GM15510 (cell line): ENCODE measurements around the gene DEDD2.

Source experiments
- POLR2A ChIP-seq: IDR thresholded peaks from 3 replicates; pipeline ENCODE4 v1.6.1; 2011; ENCODE audit warnings: borderline replicate concordance; ENCODE audit not compliant: insufficient read length; ENCODE audit errors: extremely low read depth

DEDD2 gene

DNA sequence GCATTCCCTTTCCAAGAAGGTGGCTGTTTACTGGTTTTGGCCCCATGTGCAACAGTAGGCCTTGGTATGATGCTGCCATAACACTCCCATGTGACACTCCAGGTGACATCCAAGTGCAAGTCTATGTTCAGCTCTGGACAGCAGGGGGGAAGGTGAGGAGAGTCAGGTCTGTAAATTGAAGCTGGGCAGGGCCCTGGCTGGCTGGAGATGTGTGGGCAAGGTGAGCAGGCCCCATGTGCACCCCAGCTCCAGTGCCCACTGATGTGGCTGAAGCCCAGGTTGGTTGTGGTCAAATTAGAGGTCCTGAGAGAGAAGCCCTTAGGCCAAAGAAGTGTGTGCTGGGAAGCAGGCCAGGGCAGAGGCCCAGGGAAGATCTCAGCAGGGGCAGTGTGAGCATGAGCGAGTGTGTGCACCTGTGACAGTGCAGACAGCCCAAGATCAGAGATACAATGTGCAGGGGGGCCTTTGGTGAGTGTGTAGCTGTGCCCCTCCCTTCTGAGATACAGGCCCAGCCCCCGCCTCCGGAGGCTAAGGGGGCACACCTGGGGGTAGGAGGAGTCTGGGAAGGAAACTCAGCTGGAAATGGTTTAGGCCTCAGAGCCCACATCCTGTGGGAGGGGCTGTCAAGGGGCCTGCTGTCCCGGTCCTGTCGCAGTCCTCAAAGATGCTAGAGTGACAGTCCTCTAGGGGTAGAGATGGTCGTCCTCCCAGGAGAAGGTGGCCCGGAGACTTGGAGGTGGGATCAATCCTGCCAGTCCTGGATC is 18.6 kb downstream of the DEDD2 start:
- peak; percentile 49 for TF ChIP-seq POLR2A

DNA sequence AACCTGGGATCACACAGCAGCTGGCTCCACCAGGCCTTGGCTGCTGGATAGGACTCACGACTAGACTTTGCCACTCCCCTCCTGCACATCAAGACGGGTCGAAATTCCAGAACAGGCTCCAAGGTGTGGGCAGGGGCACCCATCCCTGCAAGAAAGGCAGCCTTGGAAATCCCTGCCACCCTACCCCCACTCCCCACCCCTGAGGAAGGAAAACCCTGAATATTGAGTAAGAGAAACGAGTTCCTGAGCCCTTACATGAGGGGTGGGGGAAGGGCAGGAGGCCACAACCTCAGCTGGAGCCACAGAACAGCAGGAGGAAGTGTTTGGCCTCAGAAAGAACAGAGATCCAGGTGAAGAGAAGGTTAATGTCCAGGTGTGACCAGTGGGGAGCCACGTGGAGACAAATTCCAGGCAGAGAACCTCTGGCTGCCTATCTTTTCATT is 20.1 kb downstream of the DEDD2 start:
- no peak for TF ChIP-seq POLR2A

DNA sequence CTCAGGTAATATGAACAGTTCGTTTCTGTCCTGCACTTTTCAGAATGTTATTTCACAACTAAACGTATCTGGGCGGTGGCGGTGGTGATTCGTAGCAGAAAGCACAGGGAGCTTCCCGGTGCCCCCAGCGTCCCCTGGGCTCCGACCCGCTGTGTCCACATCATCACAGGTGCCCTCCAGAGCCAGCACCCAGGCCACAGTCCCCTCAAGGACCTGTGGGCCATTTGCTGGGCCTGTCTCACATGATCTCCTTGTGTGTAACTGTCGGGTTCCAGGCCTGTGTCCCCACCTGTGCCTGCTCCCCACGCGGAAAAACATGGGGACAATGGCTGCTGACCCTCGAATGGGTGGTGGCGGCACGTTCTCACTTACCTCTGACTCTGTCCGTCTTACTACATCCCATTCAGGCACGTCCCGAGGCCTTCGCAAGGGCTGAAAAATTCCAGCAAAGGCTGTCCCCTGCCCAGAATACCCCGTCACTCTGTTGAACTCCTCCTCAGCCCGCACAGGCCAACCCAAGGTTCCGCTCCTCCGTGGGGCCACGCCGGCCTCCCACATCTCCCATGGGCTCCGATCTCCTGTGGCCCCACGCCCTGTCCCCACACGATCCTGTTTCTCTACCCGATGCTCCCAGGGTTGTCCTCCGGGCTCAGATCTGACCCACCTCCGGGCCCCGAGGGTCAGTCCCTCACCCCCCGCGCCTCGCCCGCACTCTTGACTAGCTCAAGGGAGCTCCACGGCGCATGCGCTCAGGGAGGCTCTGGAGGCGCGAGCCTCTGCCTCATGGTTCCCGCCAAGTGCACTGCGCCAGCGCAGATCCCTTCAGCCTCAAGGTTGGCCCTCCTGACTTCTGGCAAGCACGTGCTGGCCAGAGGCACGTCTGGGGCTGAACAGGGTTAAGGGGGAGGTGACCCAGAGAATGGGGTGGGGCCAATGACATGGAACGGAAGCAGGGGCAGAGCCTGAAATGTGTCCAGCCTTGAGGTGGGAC is 21.2 kb downstream of the DEDD2 start:
- no peak for TF ChIP-seq POLR2A

DNA sequence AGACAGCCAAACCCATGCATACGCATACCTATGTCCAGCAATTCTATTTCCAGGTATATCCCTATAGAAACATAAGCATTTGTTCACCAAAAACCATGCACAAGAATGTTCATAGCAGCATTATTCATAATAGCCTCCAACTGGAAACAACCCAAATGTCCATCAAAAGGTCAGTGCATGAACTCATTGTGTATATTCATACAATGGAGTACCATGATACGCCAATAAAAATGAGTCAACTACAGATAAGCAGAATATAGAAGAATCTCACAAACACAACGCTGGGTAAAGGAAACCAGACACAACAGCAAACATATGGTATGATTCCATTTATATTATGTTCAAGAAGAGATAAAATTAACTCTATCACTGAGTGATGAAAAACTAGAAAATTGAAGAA is 23.8 kb downstream of the DEDD2 start:
- no peak for TF ChIP-seq POLR2A

DNA sequence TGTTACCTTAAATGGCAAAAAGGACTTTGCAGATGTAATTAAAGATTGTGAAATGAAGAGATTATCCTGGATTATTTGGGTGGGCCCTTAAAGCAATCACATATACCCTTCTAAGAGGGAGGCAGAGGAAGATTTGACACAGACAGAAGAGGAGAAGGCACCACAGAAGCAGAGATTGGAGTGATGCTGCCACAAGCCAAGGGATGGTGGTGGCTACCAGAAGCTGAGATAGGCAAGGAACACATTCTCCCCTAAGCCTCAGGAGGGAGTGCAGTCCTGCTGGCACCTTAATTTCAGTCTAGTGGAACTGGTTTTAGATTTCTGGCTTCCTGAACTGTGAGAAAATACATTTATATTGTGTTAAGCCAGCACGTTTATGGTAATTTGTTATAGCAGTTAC is 24.2 kb downstream of the DEDD2 start:
- TF ChIP-seq POLR2A, result no peak

DNA sequence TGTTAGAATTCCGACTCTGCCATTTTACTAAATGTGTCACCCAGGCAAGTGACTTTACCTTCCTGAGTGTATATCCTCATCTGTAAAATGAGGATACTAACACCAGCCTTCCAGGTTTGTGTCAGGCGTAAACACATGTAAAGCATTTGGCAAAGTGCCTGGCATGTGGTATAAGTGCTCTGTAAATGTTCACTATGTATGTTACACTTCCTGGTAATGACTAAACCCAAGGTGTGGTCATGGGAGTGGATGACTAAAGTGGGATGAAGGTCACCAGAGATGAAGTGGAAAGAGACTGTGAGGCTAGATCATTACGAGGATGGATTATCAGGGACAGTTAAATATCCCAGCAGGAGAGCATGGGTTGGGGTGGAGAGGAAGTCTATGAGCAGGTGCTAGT is 25.6 kb downstream of the DEDD2 start:
- TF ChIP-seq POLR2A, result no peak

DNA sequence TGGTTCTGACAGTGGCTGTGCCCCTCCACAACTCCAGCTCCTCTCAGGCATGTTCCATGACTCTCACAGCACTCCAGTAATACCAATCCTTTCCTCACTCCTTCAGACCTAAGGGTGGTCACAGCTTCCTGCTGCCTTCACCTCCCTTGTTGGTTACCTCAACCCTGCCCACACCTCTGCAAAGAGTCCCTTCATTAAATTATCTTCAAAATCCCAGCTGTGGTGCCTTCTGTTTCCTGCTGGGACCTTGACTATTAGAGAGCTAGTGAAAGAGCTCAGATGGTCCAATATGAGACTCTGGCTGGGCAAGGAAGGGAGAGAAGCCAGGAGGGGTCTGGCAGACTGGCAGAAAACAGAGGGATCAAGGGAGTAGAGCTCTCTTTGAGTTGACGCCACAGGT is 26.1 kb downstream of the DEDD2 start:
- no peak for TF ChIP-seq POLR2A

DNA sequence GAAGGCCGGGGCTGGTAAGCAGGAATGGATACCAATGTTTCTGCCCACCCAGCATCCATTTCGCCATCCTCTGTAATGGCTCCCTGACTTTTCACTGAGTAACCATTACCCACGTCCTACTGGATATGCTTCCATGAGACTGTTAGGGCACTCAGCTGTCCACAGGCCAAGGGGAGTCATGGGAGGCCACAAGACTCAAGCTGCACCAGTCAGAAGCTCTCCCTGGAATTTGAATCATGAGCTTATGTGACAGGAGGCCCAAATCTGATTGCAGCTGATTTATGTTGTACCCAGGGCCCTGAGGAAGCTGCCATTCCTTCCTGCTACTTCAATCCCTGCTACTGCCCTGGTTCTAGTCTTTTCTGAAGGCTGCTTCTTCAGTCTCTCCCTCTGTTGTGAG is 28.3 kb downstream of the DEDD2 start:
- TF ChIP-seq POLR2A, result no peak

DNA sequence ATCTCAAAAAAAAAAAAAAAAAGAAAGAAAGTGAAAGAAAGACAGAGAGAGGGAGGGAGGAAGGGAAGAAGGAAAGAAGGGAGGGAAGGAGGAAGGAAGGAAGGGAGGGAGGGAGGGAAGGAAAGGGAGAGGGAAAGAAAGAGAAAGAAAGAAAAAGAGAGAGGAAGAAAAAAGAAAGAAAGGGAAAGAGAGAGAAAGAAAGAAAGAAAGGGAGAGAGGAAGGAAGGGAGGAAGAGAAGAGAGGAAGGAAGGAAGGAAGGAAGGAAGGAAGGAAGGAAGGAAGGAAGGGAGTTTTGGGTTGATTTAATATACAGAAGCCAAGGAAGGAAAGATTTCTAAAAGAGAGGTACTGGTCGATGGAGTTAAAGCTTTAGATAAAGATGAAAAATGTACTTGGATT is 28.8 kb downstream of the DEDD2 start:
- no peak for TF ChIP-seq POLR2A

DNA sequence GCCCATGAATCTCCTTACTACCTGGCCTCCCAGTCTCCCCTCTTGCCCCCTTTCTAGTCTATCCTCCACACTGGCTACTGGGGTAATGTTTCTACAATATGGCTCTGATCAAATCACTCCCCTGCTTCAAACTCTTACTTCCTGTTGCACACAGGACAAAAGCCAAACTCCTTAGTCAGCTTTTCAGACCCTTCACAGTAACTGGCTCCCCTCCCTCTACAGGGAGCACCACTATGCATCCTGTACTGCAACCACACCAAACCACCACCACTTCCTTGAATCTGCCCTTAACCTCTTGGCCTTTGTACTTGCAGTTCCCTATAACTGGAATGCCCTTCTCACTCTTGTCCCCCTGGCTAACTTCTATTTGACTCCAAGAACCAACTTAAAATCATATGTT is 32.2 kb downstream of the DEDD2 start:
- no peak for TF ChIP-seq POLR2A

DNA sequence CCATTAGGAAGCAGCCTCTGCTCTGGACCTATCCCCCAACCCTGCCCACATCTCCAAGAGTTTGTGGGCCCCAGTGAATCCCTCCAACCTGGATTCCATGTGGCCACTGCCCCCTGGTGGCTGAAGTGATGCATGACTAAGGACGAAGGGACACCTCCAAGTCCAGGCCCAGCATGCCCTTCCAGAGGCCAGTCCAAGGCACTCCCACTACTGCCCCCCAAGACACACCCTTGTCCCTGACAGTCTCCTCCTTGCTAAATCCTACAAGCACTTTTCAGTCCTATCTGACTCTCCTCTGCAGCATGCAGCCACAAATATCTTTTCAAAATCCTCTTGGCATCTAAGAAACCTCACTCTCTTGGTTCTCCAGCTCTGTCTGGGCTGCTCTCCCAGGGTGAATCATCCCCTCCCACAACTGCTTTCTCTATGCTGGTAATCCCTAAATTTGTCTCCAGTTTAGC is 33.0 kb downstream of the DEDD2 start:
- TF ChIP-seq POLR2A, result no peak

DNA sequence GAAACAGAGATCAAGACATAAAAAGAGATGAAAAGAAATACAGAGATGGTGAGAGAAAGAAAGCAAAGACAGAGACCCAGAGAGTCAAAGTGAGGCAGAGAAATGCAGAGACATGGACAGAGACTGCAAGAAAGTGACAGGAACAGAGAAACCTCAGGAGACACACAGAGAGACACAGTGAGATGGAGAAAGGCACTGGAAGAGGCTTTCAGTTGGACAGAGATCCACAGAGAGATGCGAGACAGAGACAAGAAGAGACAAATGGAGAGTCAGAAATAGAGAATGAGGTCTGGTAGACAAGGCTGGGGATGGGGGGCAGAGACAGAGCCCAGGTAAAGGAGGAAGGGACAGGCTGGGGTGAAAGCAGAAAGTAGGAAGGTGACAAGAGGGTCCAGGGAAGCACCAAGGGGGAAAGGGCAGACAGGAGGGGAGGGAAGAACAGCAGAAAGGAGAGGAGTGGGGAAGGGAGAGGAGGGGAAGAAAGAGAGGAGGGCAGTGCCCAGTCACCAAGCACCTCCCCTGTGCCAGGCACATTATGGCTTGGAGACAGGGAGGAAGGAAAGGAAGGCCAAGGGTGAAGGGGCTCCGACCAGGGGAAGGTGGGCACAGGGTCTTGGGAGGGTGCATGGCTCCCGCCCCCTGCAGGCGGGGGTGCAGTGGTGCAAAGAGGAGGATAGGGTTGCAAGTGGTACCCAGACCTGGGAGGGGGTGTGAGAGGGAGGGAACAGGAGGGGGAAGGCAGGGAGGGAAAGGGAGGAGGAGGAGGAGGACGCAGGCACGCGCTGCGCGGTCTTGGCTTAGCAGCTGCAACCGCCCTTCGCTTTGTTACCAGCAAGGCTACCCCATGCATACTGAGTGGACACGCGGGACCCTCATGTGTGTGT is 38.4 kb downstream of the DEDD2 start:
- no peak for TF ChIP-seq POLR2A

DNA sequence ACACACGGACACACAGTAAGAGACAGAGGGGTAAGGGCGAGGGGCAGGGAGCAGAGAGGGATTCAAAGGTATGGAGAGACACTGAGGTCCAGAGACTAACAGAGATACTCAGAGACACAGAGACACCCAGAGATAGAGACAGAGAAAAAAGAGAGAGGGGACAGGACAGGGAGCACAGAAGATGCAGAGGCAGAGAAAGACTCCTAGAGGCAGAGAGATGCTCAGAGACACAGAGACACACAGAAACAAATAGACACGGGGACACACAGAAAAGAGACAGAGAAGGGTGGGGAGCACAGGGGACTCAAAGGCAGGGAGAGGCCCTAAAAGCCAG is 39.8 kb downstream of the DEDD2 start:
- TF ChIP-seq POLR2A, result no peak

DNA sequence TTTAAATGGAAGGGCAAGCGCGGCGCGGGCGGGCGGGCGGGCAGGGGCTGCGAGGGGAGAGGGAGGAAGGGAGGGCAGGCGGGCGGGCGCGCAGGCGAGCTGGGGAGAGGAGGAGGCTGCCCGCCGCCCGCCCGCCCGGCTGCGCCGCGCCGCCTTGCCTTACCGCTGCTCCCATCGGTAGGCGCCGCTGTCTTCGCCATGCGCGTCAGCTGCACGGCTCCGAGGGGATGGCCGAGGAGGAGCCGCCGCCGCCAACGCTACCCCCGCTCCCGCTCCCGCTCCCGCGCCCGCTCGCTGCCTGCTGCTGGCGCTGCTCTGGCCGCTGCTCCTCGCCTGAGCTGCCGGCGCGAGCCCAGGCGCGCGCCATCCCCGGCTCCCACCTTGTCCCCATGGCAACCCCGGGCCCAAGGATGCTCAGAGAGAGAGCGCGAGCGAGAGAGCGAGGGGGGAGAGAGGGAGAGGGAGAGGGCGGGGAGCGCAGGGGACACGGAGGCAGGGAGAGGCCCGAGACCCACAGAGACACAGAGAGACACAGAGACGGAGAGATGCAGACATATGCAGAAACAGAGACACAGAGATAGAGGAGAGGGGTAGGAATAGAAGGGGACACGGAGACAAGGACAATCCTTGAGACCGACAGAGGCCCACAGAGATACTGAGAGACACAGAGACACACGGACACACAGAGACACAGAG is 40.3 kb downstream of the DEDD2 start:
- TF ChIP-seq POLR2A, result no peak
